ENCODE data around the gene MRAS. TPM values are rescaled to one million over a fixed set of nuclear protein-coding genes. Genes with fewer than 3 reads are reported as not detected.

Gene MRAS
- polyA plus RNA-seq, 1 of the 3 experiments (the other 2 are of a cell fraction), result 25.0 TPM

GRCh38 chr3:138325990-138326389 is 22.4 kb upstream of the MRAS start (continued):
- no peak for TF ChIP-seq MAX (IDR thresholded peaks at IDR 0.05; ENCODE audit: low read depth)

GRCh38 chr3:138326866-138327595 is 21.3 kb upstream of the MRAS start:
- ChIA-PET POLR2A (no interaction called here), CTCF (interaction anchor here (0.7 kb wide), 1 partner anchor 91 kb away, joined by 3 read pairs; no protein-coding TSS in a partner anchor)
- H3K9ac ChIP-seq, result no peak overlapping the region
- TF ChIP-seq NRF1 (IDR thresholded peaks at IDR 0.05; ENCODE audit: low read depth, low read length) (no peak), IRF3 (IDR thresholded peaks at IDR 0.05; ENCODE audit: low read depth, low read length) (no peak), ELF1 (IDR thresholded peaks at IDR 0.05) (no peak), REST (IDR thresholded peaks at IDR 0.05; ENCODE audit: low read depth, low read length) (no peak), RXRA (IDR thresholded peaks at IDR 0.05; ENCODE audit: borderline replicate concordance, low read depth) (no peak), USF1 (IDR thresholded peaks at IDR 0.05; ENCODE audit: borderline replicate concordance, low read depth) (no peak), GABPA (IDR thresholded peaks at IDR 0.05; ENCODE audit: low read depth) (no peak), SIN3A (IDR thresholded peaks at IDR 0.05; ENCODE audit: borderline replicate concordance, low read depth, low read length) (no peak), GATA2 (CRISPR knock-in tag; IDR thresholded peaks at IDR 0.05) (no peak)
- H3F3A ChIP-seq (replicated peaks; ENCODE audit: insufficient read depth), result peaks cover 7% of the 10 kb centered on the region
- 96% methylated on average over 12 of the region's 12 CpGs for WGBS (ENCODE audit: low lambda C conversion rate)
- H3K4me1 ChIP-seq (ENCODE audit: control insufficient read depth in 1 of 2, insufficient read depth in 2 of 2, low read depth in 1 of 2, low read length in 1 of 2), result peaks cover 3 to 5% of the 10 kb centered on the region in 2 experiments; a peak in 2 of 4 replicates
- H3K27me3 ChIP-seq (ENCODE audit: insufficient read depth), result no peaks in the 10 kb centered on the region
- H3K4me3 ChIP-seq (ENCODE audit: low read depth in 2 of 2, low read length in 1 of 2), result no peak overlapping the region
- H3K9me2 ChIP-seq, result no peaks in the 10 kb centered on the region
- H3K36me3 ChIP-seq (replicated peaks in 1 of 2; ENCODE audit: control insufficient read depth in 1 of 2, insufficient read depth in 2 of 2, low read length in 1 of 2), result no peaks in the 10 kb centered on the region
- H3K4me2 ChIP-seq, result no peak overlapping the region
- H3K79me2 ChIP-seq (ENCODE audit: insufficient read depth), result no peaks in the 10 kb centered on the region
- no peak overlapping the region for H2AFZ ChIP-seq (ENCODE audit: low read depth)
- H3K27ac ChIP-seq (ENCODE audit: low read depth in 2 of 2, low read length in 1 of 2), result no peak overlapping the region
- DNase-seq, result no peak
- no peaks in the 10 kb centered on the region for H3K9me3 ChIP-seq
- no peaks in the 10 kb centered on the region for H4K20me1 ChIP-seq (ENCODE audit: insufficient read depth)

Data from SK-N-SH (cell line).